ENCODE data around the gene PTP4A1. TPM values are rescaled to one million over a fixed set of nuclear protein-coding genes. Genes with fewer than 3 reads are reported as not detected.
A peak's percentile ranks its signal among the peaks of the same experiment; 100 is the strongest.

The PTP4A1 gene
- total and polyA plus RNA-seq, 2 of the 13 experiments (the other 11 are each of a cell fraction or from before 2014, with no cell fraction given) = 141 to 376 TPM

GRCh38 chr6:63527658-63528514, 44.4 kb upstream of the PTP4A1 start (continued):
- TF ChIP-seq MLXIP (CRISPR knock-in tag; IDR thresholded peaks at IDR 0.05; ENCODE audit: borderline replicate concordance) (no peak), MNT (IDR thresholded peaks at IDR 0.05) (peak; percentile 30; the same call in 1 of the 2 replicates), HNRNPLL (IDR thresholded peaks at IDR 0.05; ENCODE audit: low read depth, low read length, poor library complexity, severe bottlenecking) (no peak), KDM2A (CRISPR knock-in tag; IDR thresholded peaks at IDR 0.05; ENCODE audit: borderline replicate concordance, low read depth) (peak; percentile 50; the same call in 1 of the 2 replicates), SSRP1 (CRISPR knock-in tag; IDR thresholded peaks at IDR 0.05) (peak; percentile 91; the same call in 1 of the 2 replicates), ZNF24 (IDR thresholded peaks at IDR 0.05) (peak; percentile 38; the same call in 1 of the 2 replicates), HBP1 (CRISPR knock-in tag; IDR thresholded peaks at IDR 0.05; ENCODE audit: low read depth) (peak; percentile 71; the same call in 1 of the 2 replicates), PAF1 (CRISPR knock-in tag; IDR thresholded peaks at IDR 0.05) (no peak), HMGXB3 (CRISPR knock-in tag; IDR thresholded peaks at IDR 0.05; ENCODE audit: borderline replicate concordance) (peak; percentile 73; the same call in 1 of the 2 replicates), REST (IDR thresholded peaks at IDR 0.05; ENCODE audit: borderline replicate concordance in 1 of 2, low read depth in 1 of 2, low read length in 2 of 2) (peak in 1 of 2 experiments; percentile 57; a peak in 1 of 4 replicates), LBX2 (CRISPR knock-in tag; IDR thresholded peaks at IDR 0.05; ENCODE audit: borderline replicate concordance) (no peak), ZNF180 (CRISPR knock-in tag; IDR thresholded peaks at IDR 0.05; ENCODE audit: borderline replicate concordance, low read depth) (no peak)
